GM12878 (cell line): ENCODE results near the gene ITGB2. TPM values are rescaled to one million over a fixed set of nuclear protein-coding genes. Genes with fewer than 3 reads are reported as not detected.

Experiments
- ATAC-seq: fragments of 200-7000 bp; cut with Tn5 transposase; 3 replicates; pipeline ENCODE4 v1.9.1; 2020; ENCODE audit warnings: mild to moderate bottlenecking, moderate library complexity
- BruUV-seq: library from RNA; stranded (reverse); fragments of 400-500 nt; replicated peaks from 2 replicates; lab custom pipeline; 2021; lab: Mats Ljungman, UMichigan
- CTCF ChIA-PET: fragments of 300-600 bp; sonication (Branson Sonifier 250); formaldehyde crosslinking; extraction: SDS; loops from one replicate; lab custom pipeline; 2021; ENCODE audit warnings: inconsistent platforms; lab: Yijun Ruan, JAX
- POLR2A ChIA-PET: fragments of 350-600 bp; formaldehyde crosslinking; extraction: SDS; loops from one replicate; lab custom pipeline; 2021; ENCODE audit warnings: inconsistent platforms; lab: Charles Lee
- RAD21 ChIA-PET: fragments of 300-600 bp; sonication (Branson Sonifier 250); formaldehyde crosslinking; loops from one replicate; lab custom pipeline; 2023; ENCODE audit warnings: antibody characterized with exemption; ENCODE audit not compliant: unreplicated experiment; lab: Charles Lee
- SMC1A ChIA-PET: fragments of 300-600 bp; sonication (Branson Sonifier 250); formaldehyde crosslinking; loops from one replicate; lab custom pipeline; 2023; ENCODE audit not compliant: unreplicated experiment, uncharacterized antibody; lab: Charles Lee
- DNase-seq: peaks from one replicate; pipeline ENCODE4 v3.0.0-alpha.2; 2011; ENCODE audit warnings: low read depth, low spot score
- FAIRE-seq: peaks from 3 replicates; lab custom pipeline; 2011; peaks lifted over from hg19 to GRCh38; lab: Jason Lieb, UNC
- H2AFZ ChIP-seq: 2 replicates; pipeline ENCODE4 v1.6.0; 2011; ENCODE audit warnings: low read depth, low read length, control low read depth; ENCODE audit not compliant: control insufficient read depth
- H3K27ac ChIP-seq: 2 replicates; pipeline ENCODE4 v1.5.1; 2011; ENCODE audit warnings: control low read depth; ENCODE audit not compliant: control insufficient read depth, insufficient read depth
- H3K27me3 ChIP-seq, 2 experiments: replicated peaks in 1 of 2; 2 replicates each; pipeline versions ENCODE4 v1.6.0 to v1.6.1; 2011; ENCODE audit warnings: low read length in 1 of 2; ENCODE audit not compliant: control insufficient read depth in 2 of 2, insufficient read depth in 2 of 2
- H3K36me3 ChIP-seq, 2 experiments: 2 replicates each; pipeline ENCODE4 v1.5.1; 2011; ENCODE audit warnings: low read length in 1 of 2; ENCODE audit not compliant: control insufficient read depth in 2 of 2, insufficient read depth in 2 of 2
- H3K4me1 ChIP-seq: 2 replicates; pipeline ENCODE4 v1.6.1; 2011; ENCODE audit warnings: mild to moderate bottlenecking, low read length, moderate library complexity, mixed read lengths; ENCODE audit not compliant: control insufficient read depth, insufficient read depth
- H3K4me2 ChIP-seq: 2 replicates; pipeline ENCODE4 v1.6.0; 2011; ENCODE audit warnings: control low read depth; ENCODE audit not compliant: control insufficient read depth, insufficient read depth
- H3K4me3 ChIP-seq: fragments of 200-600 bp; sonication (generic); 2 replicates; pipeline ENCODE4 v1.5.1; 2016
- H3K79me2 ChIP-seq: 2 replicates; pipeline ENCODE4 v1.6.0; 2011; ENCODE audit warnings: low read length; ENCODE audit not compliant: control insufficient read depth, insufficient read depth
- H3K9ac ChIP-seq: 2 replicates; pipeline ENCODE4 v1.8.0; 2011; ENCODE audit warnings: low read length, control low read depth, mixed read lengths; ENCODE audit not compliant: control insufficient read depth, insufficient read depth
- H3K9me3 ChIP-seq: replicated peaks from 3 replicates; pipeline ENCODE4 v1.5.1; 2011; ENCODE audit warnings: mild to moderate bottlenecking, low read length; ENCODE audit not compliant: control insufficient read depth, insufficient read depth
- H4K20me1 ChIP-seq: 2 replicates; pipeline ENCODE4 v1.6.0; 2011; ENCODE audit not compliant: control insufficient read depth, insufficient read depth
- ATF3 ChIP-seq: IDR thresholded peaks from 2 replicates; pipeline ENCODE4 v1.6.1; 2011; ENCODE audit warnings: low read depth, mild to moderate bottlenecking, low read length, moderate library complexity, borderline replicate concordance; ENCODE audit errors: extremely low read depth
- CBFB ChIP-seq: IDR thresholded peaks from 2 replicates; pipeline ENCODE4 v1.6.1; 2016; ENCODE audit warnings: antibody characterized with exemption, low read depth
- CHD2 ChIP-seq: IDR thresholded peaks from 2 replicates; pipeline ENCODE4 v1.6.1; 2011; ENCODE audit warnings: low read depth, low read length, improper control_type of control experiment, borderline replicate concordance
- ETV6 ChIP-seq, 2 experiments: fragments of 450-650 bp in 1 of 2; IDR thresholded peaks in 1 of 2; conservative IDR thresholded peaks in 1 of 2; 2 replicates each; pipeline ENCODE4 v1.6.1; 2014; ENCODE audit warnings: antibody characterized with exemption in 1 of 2, borderline replicate concordance in 1 of 2, low read depth in 1 of 2, mild to moderate bottlenecking in 1 of 2, moderate library complexity in 1 of 2
- HDAC2 ChIP-seq: fragments of 200-600 bp; sonication (generic); IDR thresholded peaks from 2 replicates; pipeline ENCODE4 v1.6.1; 2017
- MXI1 ChIP-seq: fragments of 150-350 bp; IDR thresholded peaks from 2 replicates; pipeline ENCODE4 v1.6.1; 2011; ENCODE audit warnings: low read depth, mild to moderate bottlenecking, inconsistent platforms, low read length, improper control_type of control experiment
- PBX3 ChIP-seq: IDR thresholded peaks from 2 replicates; pipeline ENCODE4 v1.6.1; 2011; ENCODE audit warnings: mild to moderate bottlenecking, low read depth, low read length, moderate library complexity; ENCODE audit not compliant: insufficient replicate concordance
- SIN3A ChIP-seq: IDR thresholded peaks from 2 replicates; pipeline ENCODE4 v1.6.1; 2012; ENCODE audit warnings: low read depth, low read length, improper control_type of control experiment
- STAT3 ChIP-seq: IDR thresholded peaks from 2 replicates; pipeline ENCODE4 v1.6.1; 2011; ENCODE audit warnings: low read depth, low read length, improper control_type of control experiment
- ZBED1 ChIP-seq: IDR thresholded peaks from 2 replicates; pipeline ENCODE4 v1.6.1; 2016; ENCODE audit warnings: borderline replicate concordance
- ZNF217 ChIP-seq: fragments of 450-650 bp; IDR thresholded peaks from 2 replicates; pipeline ENCODE4 v1.6.1; 2017; ENCODE audit warnings: antibody characterized with exemption, mild to moderate bottlenecking
- WGBS: methylation state at CpG from one replicate; pipeline ENCODE4 v1.1.6; 2016; ENCODE audit warnings: low lambda C conversion rate; ENCODE audit not compliant: insufficient replicate concordance, insufficient coverage; ENCODE audit errors: missing lambda C conversion rate; 5-methylcytosine and 5-hydroxymethylcytosine counted together
- in situ Hi-C: fragments of 300-500 bp; cut with MboI; formaldehyde crosslinking; loops from 9 replicates; pipeline ENCODE4 v1.14.3; 2018; ENCODE audit warnings: mixed read lengths
- intact Hi-C: fragments of 100-400 bp; cut with micrococcal nuclease; formaldehyde crosslinking; loops from one replicate; pipeline ENCODE4 v1.14.2; 2022; ENCODE audit not compliant: unreplicated experiment
- polyA plus RNA-seq, 11 experiments: library from polyadenylated mRNA; depleted of rRNA in 4 of 11; unstranded in 6 of 11; stranded (reverse) in 5 of 11; fragments of >200 nt; fragmentation: Nextera tagmentation in 4 of 11; fragmentation: Illumina TruSeq in 1 of 11; extraction: Ambion mirVana in 4 of 11; extraction: Trizol in 1 of 11; gene quantifications; 1 replicate in 1 of 11; 2 replicates in 10 of 11; pipeline versions ENCODE4 v1.2.1 to v1.2.3, GENCODE V29; 2011 to 2016; ENCODE audit warnings: inconsistent platforms in 2 of 11, missing spikeins in 2 of 11, low read depth in 1 of 11
- total RNA-seq, 4 experiments: library from RNA; depleted of rRNA in 3 of 4; stranded (reverse); fragments of >200 nt in 3 of 4; fragmentation: Illumina TruSeq in 1 of 4; extraction: Trizol in 1 of 4; gene quantifications; 2 replicates each; pipeline versions ENCODE4 v1.2.1 to v1.2.3, GENCODE V29; 2013 to 2021

The ITGB2 gene
- total and polyA plus RNA-seq, 10 of the 15 experiments (the other 5 are each of a cell fraction or from before 2014, with no cell fraction given), result 8.0 to 172 (median 58.9) TPM

- TF ChIP-seq PBX3 (no peak), MXI1 (0 out of 2 replicates have a peak, but pooled peaks have one; percentile 35), CHD2 (no peak), ATF3 (no peak), ZNF217 (no peak)
Measured at GRCh38 chr21:44942566-44942965, 21.9 kb upstream of the ITGB2 start (continued).

- H3K9ac ChIP-seq, result no peak overlapping the region
- SMC1A ChIA-PET, result interaction anchor here (0.8 to 12.3 kb wide), 5 partner anchors 8 to 285 kb away, joined by 3 to 153 read pairs (median 4); no protein-coding TSS in a partner anchor
- in situ Hi-C loops, result no loop called here
Measured at GRCh38 chr21:44941567-44941966, 20.9 kb upstream of the ITGB2 start.

More at GRCh38 chr21:44941567-44941966, 20.9 kb upstream of the ITGB2 start:
- H3K9me3 ChIP-seq, result no peaks in the 10 kb centered on the region
- no peak for TF ChIP-seq ETV6 (conservative IDR thresholded peaks at IDR 0.05 in 1 of 2, IDR thresholded peaks at IDR 0.05 in 1 of 2; ENCODE audit: borderline replicate concordance in 1 of 2, low read depth in 1 of 2)
- TF ChIP-seq STAT3, result no peak
- TF ChIP-seq CBFB, result no peak
- TF ChIP-seq HDAC2, result no peak
- no peak for TF ChIP-seq SIN3A
- no peak for TF ChIP-seq ZBED1
- TF ChIP-seq, all 136 proteins: peak for 0
- 85% methylated on average over 8 of the region's 8 CpGs for WGBS
- ChIA-PET POLR2A (interaction anchor here (0.6 to 2.0 kb wide), 2 partner anchors 14 to 197 kb away, joined by 3 to 9 read pairs; no protein-coding TSS in a partner anchor), RAD21 (interaction anchor here (0.7 to 3.6 kb wide), 7 partner anchors 10 to 195 kb away, joined by 3 to 14 read pairs (median 3); no protein-coding TSS in a partner anchor), CTCF (interaction anchor here (0.6 to 11.8 kb wide), 9 partner anchors 8 to 197 kb away, joined by 3 to 219 read pairs (median 3); no protein-coding TSS in a partner anchor)
- ATAC-seq (no peak), FAIRE-seq (no peak), DNase-seq (no peak)
- BruUV-seq, result no TSS peak
- Histone ChIP-seq H2AFZ (no peak overlapping the region), H3K36me3 (peaks cover 3 to 10% of the 10 kb centered on the region in 2 experiments; a peak in 2 of 4 replicates), H3K4me3 (peak overlapping the region; percentile 92; the same call in 1 of the 2 replicates), H3K4me1 (peaks cover 18% of the 10 kb centered on the region), H3K27me3 (no peaks in the 10 kb centered on the region), H3K79me2 (peaks cover 35% of the 10 kb centered on the region), H3K4me2 (peak overlapping the region; percentile 64), H4K20me1 (peaks cover 3% of the 10 kb centered on the region; the same call in 1 of the 2 replicates), H3K27ac (no peak overlapping the region)
- intact Hi-C loops, result no loop called here
